ENCODE results near the gene TMEM255B.

- TF ChIP-seq MEF2A (IDR thresholded peaks at IDR 0.05; ENCODE audit: control insufficient read depth, low read depth, low read length) (no peak), JUN (IDR thresholded peaks at IDR 0.05; ENCODE audit: borderline replicate concordance, low read depth, low read length) (no peak), JUN (CRISPR knock-in tag; IDR thresholded peaks at IDR 0.05; ENCODE audit: borderline replicate concordance) (no peak), NR2F6 (CRISPR knock-in tag; IDR thresholded peaks at IDR 0.05) (no peak), USF2 (CRISPR knock-in tag; IDR thresholded peaks at IDR 0.05) (no peak), CXXC5 (CRISPR knock-in tag; IDR thresholded peaks at IDR 0.05) (no peak), KLF10 (CRISPR knock-in tag; IDR thresholded peaks at IDR 0.05) (no peak), PTRF (tag; IDR thresholded peaks at IDR 0.05) (no peak), PRMT5 (CRISPR knock-in tag; IDR thresholded peaks at IDR 0.05) (no peak), ATF2 (CRISPR knock-in tag; IDR thresholded peaks at IDR 0.05) (no peak)
Observed at GRCh38 chr13:113741191-113741668, 17.8 kb upstream of the TMEM255B start.
